ENCODE results near the gene IL27RA.
A peak's percentile ranks its signal among the peaks of the same experiment; 100 is the strongest.
"Not testable (repeated sequence)": the region's sequence is repeated elsewhere in the genome, so short reads cannot be mapped to it uniquely, and the experiment has no call there.

The IL27RA gene

GRCh38 chr19:14021474-14021873, 10.1 kb upstream of the IL27RA start:
- Histone ChIP-seq H3K9me3 (replicated peaks; ENCODE audit: low read length) (no peaks in the 10 kb centered on the region), H3K9ac (ENCODE audit: low read depth, low read length) (no peak overlapping the region), H3K4me1 (ENCODE audit: control insufficient read depth, insufficient read depth, low read length) (peaks cover 3% of the 10 kb centered on the region), H3K36me3 (ENCODE audit: insufficient read depth, low read length) (no peaks in the 10 kb centered on the region), H3K27me3 (ENCODE audit: control insufficient read depth, insufficient read depth, low read length) (no peaks in the 10 kb centered on the region), H3K4me3 (ENCODE audit: low read length) (no peak overlapping the region), H3K4me2 (ENCODE audit: low read length) (no peak overlapping the region)

DNA sequence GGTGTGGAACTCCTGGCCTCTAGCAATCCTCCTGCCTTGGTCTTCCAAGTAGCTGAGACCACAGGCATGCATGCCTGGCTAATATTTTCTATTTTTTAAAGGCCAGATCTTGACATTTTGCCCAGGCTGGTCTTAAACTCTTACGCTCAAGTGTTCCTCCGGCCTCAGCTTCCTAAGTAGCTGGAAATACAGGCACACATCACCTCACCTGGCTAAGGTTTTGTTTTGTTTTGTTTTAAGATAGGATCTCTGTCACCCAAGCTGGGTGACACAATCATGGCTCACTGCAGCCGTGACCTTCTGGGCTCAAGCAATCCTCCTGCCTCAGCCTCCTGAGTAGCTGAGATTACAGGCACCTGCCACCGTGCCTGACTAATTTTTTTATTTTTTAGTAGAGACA, 9.1 kb upstream of the IL27RA start:
- Histone ChIP-seq H3K36me3 (ENCODE audit: insufficient read depth, low read length) (no peaks in the 10 kb centered on the region), H3K27me3 (ENCODE audit: control insufficient read depth, insufficient read depth, low read length) (no peaks in the 10 kb centered on the region), H3K9me3 (replicated peaks; ENCODE audit: low read length) (no peaks in the 10 kb centered on the region), H3K4me3 (ENCODE audit: low read length) (no peak overlapping the region), H3K4me2 (ENCODE audit: low read length) (no peak overlapping the region), H3K4me1 (ENCODE audit: control insufficient read depth, insufficient read depth, low read length) (peaks cover 3% of the 10 kb centered on the region), H3K9ac (ENCODE audit: low read depth, low read length) (no peak overlapping the region)

GRCh38 chr19:14023404-14024235, 7.9 kb upstream of the IL27RA start:
- Histone ChIP-seq H3K4me1 (ENCODE audit: control insufficient read depth, insufficient read depth, low read length) (peaks cover 3% of the 10 kb centered on the region), H3K27me3 (ENCODE audit: control insufficient read depth, insufficient read depth, low read length) (peaks cover 10% of the 10 kb centered on the region), H3K9ac (ENCODE audit: low read depth, low read length) (no peak overlapping the region), H3K9me3 (replicated peaks; ENCODE audit: low read length) (no peaks in the 10 kb centered on the region), H3K4me2 (ENCODE audit: low read length) (no peak overlapping the region), H3K4me3 (ENCODE audit: low read length) (no peak overlapping the region), H3K36me3 (ENCODE audit: insufficient read depth, low read length) (no peaks in the 10 kb centered on the region)

- not testable (repeated sequence) for H3K9me3 ChIP-seq (replicated peaks; ENCODE audit: low read length); H3K4me1 ChIP-seq (ENCODE audit: control insufficient read depth, insufficient read depth, low read length)
Observed at GRCh38 chr19:14026652-14027192, 4.8 kb upstream of the IL27RA start.

GRCh38 chr19:14027856-14028450, 3.6 kb upstream of the IL27RA start, which contains the start of gene RLN3:
RLN3 (plus strand) TSS chr19:14028148; CDS start chr19:14028205, 57 bp downstream.
- Histone ChIP-seq H3K4me1 (ENCODE audit: control insufficient read depth, insufficient read depth, low read length) (peaks cover 9% of the 10 kb centered on the region), H3K4me3 (ENCODE audit: low read length) (no peak within 1 kb of the TSS), H3K36me3 (ENCODE audit: insufficient read depth, low read length) (no peaks in the 10 kb centered on the region), H3K9me3 (replicated peaks; ENCODE audit: low read length) (no peaks in the 10 kb centered on the region), H3K27me3 (ENCODE audit: control insufficient read depth, insufficient read depth, low read length) (peaks cover 27% of the 10 kb centered on the region), H3K9ac (ENCODE audit: low read depth, low read length) (no peak within 1 kb of the TSS), H3K4me2 (ENCODE audit: low read length) (no peak within 1 kb of the TSS)

More at GRCh38 chr19:14026652-14027192, 4.8 kb upstream of the IL27RA start:
- H3K4me2 ChIP-seq (ENCODE audit: low read length); H3K36me3 ChIP-seq (ENCODE audit: insufficient read depth, low read length); H3K9ac ChIP-seq (ENCODE audit: low read depth, low read length); H3K4me3 ChIP-seq (ENCODE audit: low read length): not testable (repeated sequence)
- peaks cover 27% of the 10 kb centered on the region for H3K27me3 ChIP-seq (ENCODE audit: control insufficient read depth, insufficient read depth, low read length)

DNA sequence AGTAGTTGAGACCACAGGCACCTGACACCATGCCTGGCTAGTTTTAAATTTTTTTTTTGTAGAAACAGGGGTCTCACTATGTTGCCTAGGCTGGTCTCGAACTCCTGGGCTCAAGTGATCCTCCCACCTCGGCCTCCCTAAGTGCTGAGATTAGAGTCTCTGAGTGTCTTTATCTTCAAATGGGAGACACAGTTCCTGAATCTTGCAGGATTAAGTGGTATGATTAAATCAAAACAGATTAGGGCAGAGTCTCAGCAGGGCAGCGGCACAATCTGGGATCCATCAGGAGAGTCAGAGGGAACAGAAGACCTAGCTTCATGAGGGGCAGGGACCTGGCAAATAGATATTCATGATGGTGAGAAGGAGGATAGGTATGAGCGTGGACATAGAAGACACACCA, 2.7 kb upstream of the IL27RA start:
- peaks cover 5% of the 10 kb centered on the region for H3K4me1 ChIP-seq (ENCODE audit: control insufficient read depth, insufficient read depth, low read length)
- peaks cover 27% of the 10 kb centered on the region for H3K27me3 ChIP-seq (ENCODE audit: control insufficient read depth, insufficient read depth, low read length)

GRCh38 chr19:14030997-14031718, 404 bp upstream of the IL27RA start:
- Histone ChIP-seq H3K4me3 (ENCODE audit: low read length) (peak overlapping the region; percentile 73), H3K4me1 (ENCODE audit: control insufficient read depth, insufficient read depth, low read length) (peaks cover 5% of the 10 kb centered on the region), H3K36me3 (ENCODE audit: insufficient read depth, low read length) (no peaks in the 10 kb centered on the region), H3K27me3 (ENCODE audit: control insufficient read depth, insufficient read depth, low read length) (peaks cover 27% of the 10 kb centered on the region), H3K4me2 (ENCODE audit: low read length) (peak overlapping the region; percentile 96), H3K9ac (ENCODE audit: low read depth, low read length) (peak overlapping the region; percentile 68), H3K9me3 (replicated peaks; ENCODE audit: low read length) (no peaks in the 10 kb centered on the region)

More for the DNA sequence above, 2.7 kb upstream of the IL27RA start:
- H3K36me3 ChIP-seq (ENCODE audit: insufficient read depth, low read length), result no peaks in the 10 kb centered on the region
- no peak overlapping the region for H3K4me3 ChIP-seq (ENCODE audit: low read length)
- H3K4me2 ChIP-seq (ENCODE audit: low read length), result no peak overlapping the region
- H3K9ac ChIP-seq (ENCODE audit: low read depth, low read length), result no peak overlapping the region
- no peaks in the 10 kb centered on the region for H3K9me3 ChIP-seq (replicated peaks; ENCODE audit: low read length)

GRCh38 chr19:14033946-14034345, 2.4 kb downstream of the IL27RA start:
- no peak overlapping the region for H3K9ac ChIP-seq (ENCODE audit: low read depth, low read length)
- H3K36me3 ChIP-seq (ENCODE audit: insufficient read depth, low read length), result no peaks in the 10 kb centered on the region
- peaks cover 5% of the 10 kb centered on the region for H3K4me1 ChIP-seq (ENCODE audit: control insufficient read depth, insufficient read depth, low read length)
- H3K4me2 ChIP-seq (ENCODE audit: low read length), result no peak overlapping the region
- no peak overlapping the region for H3K4me3 ChIP-seq (ENCODE audit: low read length)
- peaks cover 14% of the 10 kb centered on the region for H3K27me3 ChIP-seq (ENCODE audit: control insufficient read depth, insufficient read depth, low read length)
- H3K9me3 ChIP-seq (replicated peaks; ENCODE audit: low read length), result no peaks in the 10 kb centered on the region

DNA sequence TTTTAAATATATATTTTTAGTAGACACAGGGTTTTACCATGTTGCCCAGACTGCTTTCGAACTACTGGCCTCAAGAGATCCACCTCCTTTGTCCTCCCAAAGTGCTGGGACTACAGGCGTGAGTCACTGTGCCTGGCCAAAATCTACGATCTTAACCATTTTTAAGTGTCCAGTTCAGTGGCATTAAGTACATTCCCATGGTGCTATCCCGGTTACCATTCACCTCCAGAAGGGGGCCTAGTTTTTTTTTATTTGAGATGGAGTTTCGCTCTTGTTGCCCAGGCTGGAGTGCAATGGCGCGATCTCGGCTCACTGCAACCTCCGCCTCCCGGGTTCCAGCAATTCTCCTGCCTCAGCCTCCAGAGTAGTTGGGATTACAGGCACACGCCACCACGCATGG, 3.6 kb downstream of the IL27RA start:
- H3K27me3 ChIP-seq (ENCODE audit: control insufficient read depth, insufficient read depth, low read length), result peaks cover 12% of the 10 kb centered on the region
- H3K9ac ChIP-seq (ENCODE audit: low read depth, low read length); H3K4me2 ChIP-seq (ENCODE audit: low read length); H3K9me3 ChIP-seq (replicated peaks; ENCODE audit: low read length); H3K36me3 ChIP-seq (ENCODE audit: insufficient read depth, low read length); H3K4me3 ChIP-seq (ENCODE audit: low read length); H3K4me1 ChIP-seq (ENCODE audit: control insufficient read depth, insufficient read depth, low read length): not testable (repeated sequence)

GRCh38 chr19:14035706-14036105, 4.1 kb downstream of the IL27RA start:
- Histone ChIP-seq H3K4me3 (ENCODE audit: low read length) (no peak overlapping the region), H3K4me1 (ENCODE audit: control insufficient read depth, insufficient read depth, low read length) (peaks cover 5% of the 10 kb centered on the region), H3K36me3 (ENCODE audit: insufficient read depth, low read length) (no peaks in the 10 kb centered on the region), H3K9ac (ENCODE audit: low read depth, low read length) (no peak overlapping the region), H3K9me3 (replicated peaks; ENCODE audit: low read length) (no peaks in the 10 kb centered on the region), H3K27me3 (ENCODE audit: control insufficient read depth, insufficient read depth, low read length) (peaks cover 7% of the 10 kb centered on the region), H3K4me2 (ENCODE audit: low read length) (no peak overlapping the region)

GRCh38 chr19:14039181-14039580, 7.6 kb downstream of the IL27RA start:
- Histone ChIP-seq H3K4me2 (ENCODE audit: low read length) (no peak overlapping the region), H3K9me3 (replicated peaks; ENCODE audit: low read length) (no peaks in the 10 kb centered on the region), H3K4me1 (ENCODE audit: control insufficient read depth, insufficient read depth, low read length) (peaks cover 7% of the 10 kb centered on the region), H3K4me3 (ENCODE audit: low read length) (no peak overlapping the region), H3K9ac (ENCODE audit: low read depth, low read length) (no peak overlapping the region), H3K27me3 (ENCODE audit: control insufficient read depth, insufficient read depth, low read length) (no peaks in the 10 kb centered on the region), H3K36me3 (ENCODE audit: insufficient read depth, low read length) (no peaks in the 10 kb centered on the region)

Data from skeletal muscle satellite cell (primary cell).